ENCODE measurements around the gene OR2W1. TPM values are rescaled to one million over a fixed set of nuclear protein-coding genes. Genes with fewer than 3 reads are reported as not detected.
A peak's percentile ranks its signal among the peaks of the same experiment; 100 is the strongest.

The OR2W1 gene
- polyA plus RNA-seq, 1 experiment = not detected

GRCh38 chr6:29079203-29079602 lies 34.2 kb upstream of the OR2W1 start:
- ChIA-PET POLR2A (no interaction called here), CTCF (no interaction called here)
- TF ChIP-seq CTCF (IDR thresholded peaks at IDR 0.05; ENCODE audit: low read depth, low read length) = no peak
- H3K9me3 ChIP-seq (ENCODE audit: control insufficient read depth, insufficient read depth, low read length) = no peaks in the 10 kb centered on the region
- no peak overlapping the region for H3K27ac ChIP-seq (ENCODE audit: low read depth, low read length)
- DNase-seq (ENCODE audit: low read depth, low spot score) = no peak
- H3K27me3 ChIP-seq (ENCODE audit: control insufficient read depth, insufficient read depth, low read length) = no peaks in the 10 kb centered on the region
- H3K4me3 ChIP-seq (ENCODE audit: low read depth, low read length) = no peak overlapping the region

GRCh38 chr6:29071831-29072723 lies 27.1 kb upstream of the OR2W1 start:
- ChIA-PET CTCF (no interaction called here), POLR2A (interaction anchor here (0.5 kb wide), 1 partner anchor 67 kb away, joined by 9 read pairs; the partner anchor contains the start of gene ZNF311)
- Histone ChIP-seq H3K4me3 (ENCODE audit: low read depth, low read length) (no peak overlapping the region), H3K27me3 (ENCODE audit: control insufficient read depth, insufficient read depth, low read length) (no peaks in the 10 kb centered on the region), H3K27ac (ENCODE audit: low read depth, low read length) (no peak overlapping the region), H3K9me3 (ENCODE audit: control insufficient read depth, insufficient read depth, low read length) (no peaks in the 10 kb centered on the region)
- peak; percentile 52 for TF ChIP-seq CTCF (IDR thresholded peaks at IDR 0.05; ENCODE audit: low read depth, low read length)
- no peak for DNase-seq (ENCODE audit: low read depth, low spot score)

- ChIA-PET CTCF (no interaction called here), POLR2A (no interaction called here)
- no peak overlapping the region for H3K4me3 ChIP-seq (ENCODE audit: low read depth, low read length)
- no peaks in the 10 kb centered on the region for H3K9me3 ChIP-seq (ENCODE audit: control insufficient read depth, insufficient read depth, low read length)
- no peak for DNase-seq (ENCODE audit: low read depth, low spot score)
- H3K27ac ChIP-seq (ENCODE audit: low read depth, low read length) = no peak overlapping the region
- H3K27me3 ChIP-seq (ENCODE audit: control insufficient read depth, insufficient read depth, low read length) = no peaks in the 10 kb centered on the region
- no peak for TF ChIP-seq CTCF (IDR thresholded peaks at IDR 0.05; ENCODE audit: low read depth, low read length)
Measured at GRCh38 chr6:29051680-29052079, 6.7 kb upstream of the OR2W1 start.

- Histone ChIP-seq H3K27me3 (ENCODE audit: control insufficient read depth, insufficient read depth, low read length) (no peaks in the 10 kb centered on the region), H3K9me3 (ENCODE audit: control insufficient read depth, insufficient read depth, low read length) (no peaks in the 10 kb centered on the region; the same call in 1 of the 2 replicates), H3K4me3 (ENCODE audit: low read depth, low read length) (no peak overlapping the region), H3K27ac (ENCODE audit: low read depth, low read length) (no peak overlapping the region)
- ChIA-PET CTCF (no interaction called here), POLR2A (no interaction called here)
- no peak for DNase-seq (ENCODE audit: low read depth, low spot score)
- TF ChIP-seq CTCF (IDR thresholded peaks at IDR 0.05; ENCODE audit: low read depth, low read length) = no peak
Measured at GRCh38 chr6:29035951-29036350, 9.0 kb downstream of the OR2W1 start.

GRCh38 chr6:29028821-29029220 lies 16.2 kb downstream of the OR2W1 start:
- no peak for TF ChIP-seq CTCF (IDR thresholded peaks at IDR 0.05; ENCODE audit: low read depth, low read length)
- CTCF ChIA-PET = interaction anchor here (0.6 kb wide), 1 partner anchor 305 kb away, joined by 5 read pairs; no protein-coding TSS in a partner anchor

More at GRCh38 chr6:29028821-29029220, 16.2 kb downstream of the OR2W1 start:
- Histone ChIP-seq H3K4me3 (ENCODE audit: low read depth, low read length) (no peak overlapping the region), H3K27ac (ENCODE audit: low read depth, low read length) (no peak overlapping the region), H3K9me3 (ENCODE audit: control insufficient read depth, insufficient read depth, low read length) (no peaks in the 10 kb centered on the region), H3K27me3 (ENCODE audit: control insufficient read depth, insufficient read depth, low read length) (no peaks in the 10 kb centered on the region)
- POLR2A ChIA-PET = no interaction called here
- no peak for DNase-seq (ENCODE audit: low read depth, low spot score)

Data from AG04450 (cell line).